NAMALWA (cell line): ENCODE data around the gene SANBR.

Experiments used
- DNase-seq: peaks from one replicate; pipeline ENCODE4 v3.0.0-alpha.2; 2015; ENCODE audit warnings: low spot score

SANBR gene

DNA sequence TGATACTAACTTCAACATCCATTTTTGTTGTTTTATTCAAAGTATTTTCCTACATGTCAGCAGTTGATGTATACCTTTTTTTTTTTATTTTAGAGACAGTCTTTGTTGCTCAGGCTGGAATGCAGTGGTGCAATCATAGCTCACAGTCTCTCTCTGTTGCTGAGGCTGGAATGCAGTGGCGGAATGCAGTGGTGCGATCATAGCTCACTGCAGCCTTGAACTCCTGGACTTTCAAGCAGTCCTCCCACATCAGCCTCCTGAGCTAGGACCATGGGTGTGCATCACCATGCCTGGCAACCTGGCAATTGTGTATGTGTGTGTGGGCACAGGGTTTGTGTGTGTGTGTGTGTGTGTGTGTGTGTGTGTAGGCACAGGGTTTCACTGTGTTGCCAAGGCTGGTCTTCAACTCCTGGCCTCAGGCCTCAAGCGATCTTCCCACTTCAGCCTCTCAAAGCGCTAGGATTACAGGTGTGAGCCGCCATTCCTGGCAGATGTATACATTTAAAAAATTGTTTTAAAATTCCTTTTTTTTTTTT, 24.8 kb downstream of the SANBR start:
- DNase-seq, result no peak

GRCh38 chr2:61091485-61091884, 25.8 kb downstream of the SANBR start:
- no peak for DNase-seq

GRCh38 chr2:61096438-61096837, 30.8 kb downstream of the SANBR start:
- DNase-seq, result no peak

DNA sequence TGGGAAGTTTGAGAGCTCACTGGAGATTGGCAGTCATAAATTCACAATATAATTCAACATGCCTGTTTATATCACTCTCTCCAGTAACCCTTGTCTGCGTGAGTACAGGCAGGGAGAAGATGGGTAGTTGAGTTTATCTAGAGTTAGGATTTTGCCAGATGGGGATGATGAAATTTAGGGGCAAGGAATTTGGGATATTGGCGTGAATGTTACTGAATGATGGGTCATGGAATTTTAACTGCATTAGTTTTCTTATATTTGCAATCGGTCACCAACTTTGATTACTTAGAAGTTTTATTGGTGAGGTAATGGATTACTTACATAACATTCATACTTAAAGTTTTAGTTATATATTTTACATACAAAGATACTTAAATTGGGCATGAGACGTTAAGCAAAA, 35.1 kb downstream of the SANBR start:
- DNase-seq, result no peak

DNA sequence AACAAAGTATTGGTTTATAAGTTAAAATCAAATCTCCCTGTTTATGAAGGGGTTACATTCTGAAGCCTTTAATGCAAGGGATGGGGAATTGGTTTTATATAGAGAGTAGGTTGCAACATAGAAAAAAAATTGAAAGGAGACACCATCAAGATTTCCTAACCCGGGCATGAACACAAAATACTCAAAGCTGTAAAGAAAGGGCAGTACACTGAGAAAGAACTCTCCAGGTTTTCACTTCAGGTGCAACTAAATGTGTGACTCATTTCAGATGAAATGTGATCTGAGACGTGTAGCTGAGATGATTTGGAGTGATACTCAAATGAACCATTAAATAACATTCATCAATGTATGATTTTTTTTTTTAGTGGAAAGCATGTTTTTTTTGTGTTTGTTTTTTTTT, 43.6 kb downstream of the SANBR start:
- no peak for DNase-seq

GRCh38 chr2:61111708-61112107, 46.0 kb downstream of the SANBR start:
- DNase-seq, result no peak

DNA sequence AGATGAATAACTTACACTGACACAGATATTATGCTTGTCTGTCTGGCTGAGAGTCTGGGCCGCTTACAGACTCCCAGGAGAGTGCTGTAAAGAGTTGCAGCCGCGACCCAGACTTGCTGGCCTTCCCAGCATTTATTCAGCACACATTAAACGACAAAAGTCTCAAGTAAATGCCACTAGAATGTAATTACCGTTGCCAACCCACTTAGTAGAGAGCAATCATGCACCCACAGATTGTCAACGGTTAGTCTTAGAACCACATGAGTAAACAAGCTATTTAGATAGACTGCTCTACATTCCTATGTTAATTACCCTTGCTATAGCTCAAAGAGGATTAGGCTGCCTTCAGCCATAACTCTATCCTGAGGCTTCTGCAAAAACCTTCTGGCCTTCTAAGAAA, 48.5 kb downstream of the SANBR start:
- no peak for DNase-seq
